Pericardium fibroblast (primary cell): ENCODE results near the gene TSC22D2. TPM values are rescaled to one million over a fixed set of nuclear protein-coding genes. Genes with fewer than 3 reads are reported as not detected.

Experiments used
- total RNA-seq: library from RNA; depleted of rRNA; stranded (reverse); fragments of >200 nt; gene quantifications from 2 replicates; pipeline ENCODE4 v1.2.3, GENCODE V29; 2015

The TSC22D2 gene
- total RNA-seq, result 5.9 and 6.8 TPM in 2 replicates

GRCh38 chr3:150408221-150409124 is at the start of gene TSC22D2:
TSC22D2 (plus strand) TSS chr3:150408298; CDS start chr3:150409351, 1,053 bp downstream.

Other genes with a start within 250 kb of the TSC22D2 start
- gene SERP1, start 138.2 kb downstream of the TSC22D2 start, total RNA-seq, result 153 and 286 TPM in 2 replicates
- gene EIF2A, start 138.5 kb downstream of the TSC22D2 start, total RNA-seq, result 114 and 154 TPM in 2 replicates
- 66.7 and 76.8 TPM in 2 replicates for gene SELENOT, start 195.0 kb downstream of the TSC22D2 start, total RNA-seq